HG03103 (cell line): ENCODE measurements around the gene ADGRG3.
A peak's percentile ranks its signal among the peaks of the same experiment; 100 is the strongest.

Experiments used
- ATAC-seq: cut with Tn5 transposase; IDR thresholded peaks from one replicate; pipeline ENCODE4 v1.9.1; 2021; ENCODE audit warnings: low read depth; ENCODE audit not compliant: unreplicated experiment

The ADGRG3 gene

GRCh38 chr16:57645169-57645568, 22.9 kb upstream of the ADGRG3 start:
- ATAC-seq, result no peak

GRCh38 chr16:57645691-57646387, 22.3 kb upstream of the ADGRG3 start:
- ATAC-seq, result no peak

- ATAC-seq, result no peak
Observed at GRCh38 chr16:57646388-57647039, 21.6 kb upstream of the ADGRG3 start.

GRCh38 chr16:57647136-57647875, 20.8 kb upstream of the ADGRG3 start:
- ATAC-seq, result no peak

DNA sequence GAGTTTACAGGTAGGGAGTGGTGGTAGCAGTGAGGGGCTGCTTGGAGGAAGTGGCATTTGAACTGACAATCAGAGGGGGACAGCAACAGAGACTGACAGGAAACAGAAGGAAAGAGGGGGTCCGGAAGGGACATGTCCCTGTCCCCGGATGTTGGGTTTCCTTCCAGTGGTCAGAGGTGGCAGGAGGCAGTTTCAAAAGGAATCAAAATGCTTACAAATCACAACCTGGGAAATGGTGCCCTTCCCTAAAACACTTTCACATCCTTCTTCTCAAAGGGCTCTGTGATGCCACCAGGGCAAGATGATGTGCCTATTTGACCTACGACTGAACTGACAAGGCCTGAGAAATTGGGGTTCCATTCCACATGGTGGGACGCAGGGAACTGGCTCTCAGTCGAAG, 20.0 kb upstream of the ADGRG3 start:
- ATAC-seq, result no peak

DNA sequence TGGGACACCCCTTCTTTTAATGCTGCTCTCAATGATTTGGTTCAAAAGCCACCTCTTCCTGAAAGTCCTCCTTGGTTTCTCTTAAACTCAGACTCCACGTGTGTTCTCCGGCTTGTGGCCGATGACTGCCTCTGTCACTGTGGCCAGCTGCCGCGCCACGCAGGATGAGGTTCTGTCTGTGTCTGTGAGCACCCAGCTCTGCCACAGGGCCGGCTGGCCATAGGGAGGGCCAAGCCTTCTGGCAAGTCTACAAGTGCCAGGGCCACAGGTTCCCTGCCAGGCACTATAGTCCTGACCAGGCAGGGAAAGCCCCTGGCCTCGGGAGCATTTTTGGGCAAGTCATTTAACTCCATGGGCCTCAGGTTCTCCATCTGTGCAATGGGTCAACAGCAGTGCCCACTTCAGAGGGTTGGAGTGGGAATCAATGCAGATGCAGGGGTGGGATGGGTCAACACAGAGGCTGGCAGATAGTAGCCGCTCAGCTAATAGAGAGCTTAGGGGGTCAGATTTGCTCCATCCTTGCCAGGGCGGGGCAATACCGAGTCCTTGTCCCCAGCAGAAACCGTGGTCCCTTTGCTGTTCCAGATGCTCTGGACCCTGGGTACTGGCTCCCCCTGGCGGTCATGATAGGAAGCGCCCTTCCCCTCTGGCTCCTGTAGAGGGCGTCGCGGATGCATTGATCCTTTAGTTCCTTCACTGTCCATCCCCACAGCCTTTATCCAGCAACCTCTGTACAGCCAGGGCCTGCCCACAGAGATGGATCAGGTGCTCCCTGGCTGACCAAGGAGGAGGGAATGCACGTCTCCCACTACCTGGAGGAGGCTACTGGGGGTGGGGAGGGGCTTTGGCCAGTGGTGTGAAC, 19.3 kb upstream of the ADGRG3 start:
- peak; percentile 54 for ATAC-seq

DNA sequence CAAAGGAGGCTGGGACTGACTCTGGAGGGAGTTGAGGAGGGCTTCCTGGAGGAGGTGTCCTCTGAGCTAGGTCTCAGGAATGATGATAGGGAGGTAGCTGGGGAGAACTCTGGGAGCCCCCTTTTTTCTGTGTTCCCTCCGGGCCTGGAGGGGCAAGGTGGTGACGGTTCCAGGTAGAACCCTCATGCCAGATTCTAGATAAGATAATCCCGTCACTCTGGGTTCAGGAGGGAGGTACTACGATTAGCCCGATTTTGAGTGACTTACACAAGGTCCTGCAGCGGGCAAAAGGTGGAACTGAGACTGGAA, 18.7 kb upstream of the ADGRG3 start:
- no peak for ATAC-seq

- ATAC-seq, result no peak
Observed at GRCh38 chr16:57649846-57650245, 18.3 kb upstream of the ADGRG3 start.

DNA sequence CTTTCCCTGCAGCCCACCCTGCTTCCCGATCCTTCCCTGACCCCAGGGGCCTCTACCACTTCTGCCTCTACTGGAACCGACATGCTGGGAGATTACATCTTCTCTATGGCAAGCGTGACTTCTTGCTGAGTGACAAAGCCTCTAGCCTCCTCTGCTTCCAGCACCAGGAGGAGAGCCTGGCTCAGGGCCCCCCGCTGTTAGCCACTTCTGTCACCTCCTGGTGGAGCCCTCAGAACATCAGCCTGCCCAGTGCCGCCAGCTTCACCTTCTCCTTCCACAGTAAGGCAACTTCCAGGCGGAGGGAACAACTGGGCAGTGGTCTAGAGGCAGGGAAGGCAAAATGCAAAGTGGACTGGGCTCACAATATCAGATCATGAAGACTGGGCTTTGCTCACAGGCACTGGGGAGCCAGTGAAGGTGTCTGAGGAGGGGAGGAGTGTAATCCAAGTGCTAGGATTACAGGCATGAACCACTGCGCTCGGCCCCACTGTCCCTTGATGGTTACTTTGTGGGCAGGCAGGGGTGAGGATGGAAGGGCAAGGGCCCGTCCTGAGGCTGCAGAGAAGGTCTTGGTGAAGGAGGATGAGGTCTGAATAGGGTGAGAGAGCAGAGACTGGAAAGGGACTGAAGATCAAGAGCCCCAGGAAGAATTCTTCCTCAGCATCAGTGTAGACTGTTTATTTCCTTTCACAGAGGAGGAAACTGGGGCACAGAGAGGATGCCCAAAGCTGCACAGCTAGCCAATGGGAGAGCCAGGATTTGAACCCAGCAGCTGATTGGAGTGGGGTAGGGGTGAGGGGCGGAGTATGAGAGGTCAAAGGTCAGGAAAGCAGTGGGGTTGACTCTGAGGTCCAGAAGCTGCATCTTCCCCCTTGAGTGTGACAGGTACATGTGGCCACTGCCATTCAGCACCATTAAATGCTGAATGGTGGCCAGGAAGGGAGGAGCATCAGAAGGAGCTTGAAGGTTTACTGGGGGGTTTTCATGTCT, 16.5 kb upstream of the ADGRG3 start:
- no peak for ATAC-seq

DNA sequence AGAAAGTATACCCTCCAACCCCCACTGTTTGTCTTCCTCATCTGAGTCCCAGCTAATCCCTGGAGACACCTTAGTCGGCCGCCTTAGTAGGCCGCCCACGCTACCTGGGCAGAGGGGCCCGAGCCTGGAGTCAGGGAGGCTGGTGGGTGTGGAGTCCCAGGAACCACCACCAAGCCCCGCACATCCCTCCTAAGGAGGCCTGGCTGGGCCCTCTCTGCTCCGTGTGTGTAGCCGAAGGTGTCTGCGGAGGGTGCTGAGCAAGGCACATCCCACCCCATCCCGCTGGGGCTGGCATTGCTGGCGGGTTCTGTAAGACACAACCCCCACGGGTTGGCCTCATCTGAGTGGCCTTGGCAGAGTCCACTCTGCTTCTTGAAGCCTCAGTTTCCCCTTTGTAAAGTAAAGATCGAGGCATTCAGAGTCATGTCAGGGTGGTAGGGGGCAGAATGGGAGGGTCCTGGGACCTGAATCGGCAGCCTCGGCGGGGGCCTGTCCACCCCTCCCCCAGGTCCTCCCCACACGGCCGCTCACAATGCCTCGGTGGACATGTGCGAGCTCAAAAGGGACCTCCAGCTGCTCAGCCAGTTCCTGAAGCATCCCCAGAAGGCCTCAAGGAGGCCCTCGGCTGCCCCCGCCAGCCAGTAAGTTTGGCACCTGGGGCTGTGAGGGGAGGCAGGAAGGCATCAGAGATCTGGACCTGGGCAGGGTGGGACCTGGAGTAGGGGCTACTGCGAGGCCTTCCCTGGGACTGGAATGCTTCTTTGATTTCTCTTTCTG, 15.2 kb upstream of the ADGRG3 start:
- no peak for ATAC-seq

DNA sequence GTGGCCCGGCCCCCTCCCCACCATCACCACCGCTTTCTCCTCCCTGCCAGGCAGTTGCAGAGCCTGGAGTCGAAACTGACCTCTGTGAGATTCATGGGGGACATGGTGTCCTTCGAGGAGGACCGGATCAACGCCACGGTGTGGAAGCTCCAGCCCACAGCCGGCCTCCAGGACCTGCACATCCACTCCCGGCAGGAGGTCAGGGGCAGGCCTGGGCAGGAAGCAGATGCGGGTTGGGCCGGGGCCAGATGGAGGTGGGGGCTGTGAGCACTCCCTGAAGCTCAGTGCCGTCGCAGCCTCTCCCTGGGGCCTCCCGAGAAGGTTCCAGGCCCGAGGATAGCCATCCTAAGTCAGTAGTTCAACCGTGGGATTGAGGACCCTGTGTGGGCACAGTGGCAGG, 14.2 kb upstream of the ADGRG3 start:
- no peak for ATAC-seq

DNA sequence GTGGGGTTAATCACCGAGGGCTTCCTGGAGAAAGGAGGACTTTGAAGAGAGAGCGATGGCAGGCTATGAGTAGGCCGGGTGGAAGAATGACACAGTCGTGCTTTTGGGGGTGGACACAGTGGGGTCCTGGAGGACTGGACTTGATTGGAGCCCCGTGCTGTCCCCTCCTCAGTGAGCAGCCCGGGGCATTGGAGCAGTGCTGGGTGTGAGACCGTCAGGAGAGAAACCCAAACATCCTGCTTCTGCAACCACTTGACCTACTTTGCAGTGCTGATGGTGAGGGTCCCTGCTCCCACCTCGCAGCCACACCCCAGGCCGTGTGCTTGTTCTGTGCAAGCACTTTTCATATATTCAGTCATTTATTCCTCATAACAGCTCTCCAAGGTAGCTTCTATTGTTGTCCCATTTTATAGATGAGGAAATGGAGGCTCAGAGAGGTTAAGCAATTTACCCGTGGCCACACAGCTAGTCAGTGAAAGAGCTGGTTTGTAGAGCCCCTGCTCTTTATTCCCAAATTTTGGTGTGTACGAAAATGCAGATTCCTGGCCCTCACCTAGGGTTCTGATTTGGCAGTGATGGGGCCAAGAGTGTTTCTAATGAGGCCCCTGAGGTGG, 11.7 kb upstream of the ADGRG3 start:
- no peak for ATAC-seq

DNA sequence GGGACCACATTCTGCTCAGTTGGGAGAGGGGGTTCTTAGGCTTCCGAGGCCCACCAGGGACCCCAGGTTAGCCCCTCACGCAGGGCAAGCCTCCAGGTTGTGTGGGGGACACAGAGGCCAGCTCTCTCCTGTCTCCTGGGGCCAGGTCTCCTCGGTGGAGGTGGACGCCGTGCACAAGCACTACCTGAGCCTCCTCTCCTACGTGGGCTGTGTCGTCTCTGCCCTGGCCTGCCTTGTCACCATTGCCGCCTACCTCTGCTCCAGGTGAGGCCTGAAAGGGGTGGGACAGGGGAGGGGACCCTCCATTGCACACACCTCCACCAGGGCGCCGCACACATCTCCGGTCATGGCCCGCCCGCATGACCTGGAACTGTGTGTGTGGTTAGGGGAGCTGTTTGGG, 10.9 kb upstream of the ADGRG3 start:
- no peak for ATAC-seq

- no peak for ATAC-seq
Observed at GRCh38 chr16:57658130-57658877, 9.8 kb upstream of the ADGRG3 start.

DNA sequence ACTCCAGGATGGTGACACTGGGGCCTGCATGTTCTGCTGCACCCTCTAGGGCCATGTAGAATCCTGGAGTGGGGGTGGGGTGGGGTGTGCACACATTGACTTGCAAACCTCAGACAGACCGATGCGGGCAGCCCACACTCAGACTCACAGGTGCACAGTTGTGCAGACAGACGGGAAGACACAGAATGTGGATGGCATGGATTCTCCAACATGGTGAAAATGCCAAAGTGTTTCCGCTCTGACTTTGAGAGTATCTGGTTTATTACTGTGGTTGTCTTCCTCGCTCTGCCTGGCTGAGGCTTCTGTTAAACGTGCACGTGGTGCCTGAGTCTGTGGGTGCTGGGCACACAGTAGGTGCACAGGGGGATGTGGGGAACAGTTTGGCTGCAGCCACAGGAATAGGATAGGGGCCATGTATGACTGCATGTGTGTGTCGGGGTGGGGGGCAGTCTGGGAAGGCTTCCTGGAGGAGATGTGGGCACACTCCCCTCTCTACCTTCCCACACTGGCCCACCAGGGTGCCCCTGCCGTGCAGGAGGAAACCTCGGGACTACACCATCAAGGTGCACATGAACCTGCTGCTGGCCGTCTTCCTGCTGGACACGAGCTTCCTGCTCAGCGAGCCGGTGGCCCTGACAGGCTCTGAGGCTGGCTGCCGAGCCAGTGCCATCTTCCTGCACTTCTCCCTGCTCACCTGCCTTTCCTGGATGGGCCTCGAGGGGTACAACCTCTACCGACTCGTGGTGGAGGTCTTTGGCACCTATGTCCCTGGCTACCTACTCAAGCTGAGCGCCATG, 9.0 kb upstream of the ADGRG3 start:
- no peak for ATAC-seq

DNA sequence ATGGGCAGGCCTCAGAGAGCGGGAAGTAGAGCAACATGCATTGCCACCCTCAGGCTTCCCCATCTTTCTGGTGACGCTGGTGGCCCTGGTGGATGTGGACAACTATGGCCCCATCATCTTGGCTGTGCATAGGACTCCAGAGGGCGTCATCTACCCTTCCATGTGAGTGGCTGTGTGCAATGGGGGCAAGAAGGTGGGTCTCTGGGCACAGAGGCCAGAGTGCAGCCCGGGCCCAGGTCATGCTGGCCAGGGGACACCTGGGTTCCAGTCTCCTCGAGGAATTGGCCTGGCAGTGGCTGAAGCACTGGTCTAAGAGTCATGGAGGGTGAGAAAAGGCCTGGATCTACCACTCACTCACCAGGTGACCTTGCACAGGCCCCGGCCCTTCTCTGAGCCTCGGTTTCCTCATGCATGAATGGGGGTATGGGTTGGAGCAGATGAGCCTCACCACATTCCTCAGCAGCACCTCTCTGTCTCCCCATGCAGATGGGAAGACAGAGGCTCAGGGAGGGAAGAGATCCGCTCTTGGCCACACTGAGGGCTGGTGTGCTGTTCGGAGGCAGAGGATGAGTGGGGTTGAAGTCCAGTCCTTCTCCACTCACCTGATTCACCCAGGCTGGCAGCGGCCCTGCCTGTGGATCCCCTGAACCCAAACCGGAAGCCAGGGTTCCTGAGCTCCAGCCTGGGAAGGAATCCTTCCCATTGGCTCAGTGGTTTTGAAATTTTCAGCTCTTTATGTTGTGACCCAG, 7.2 kb upstream of the ADGRG3 start:
- ATAC-seq, result no peak

- no peak for ATAC-seq
Observed at GRCh38 chr16:57661510-57661909, 6.6 kb upstream of the ADGRG3 start.
